Tibial nerve (tissue), 4 donors: ENCODE measurements around the gene DTYMK. TPM values are rescaled to one million over a fixed set of nuclear protein-coding genes. Genes with fewer than 3 reads are reported as not detected.

Experiments used
- DNase-seq, 2 donors: peaks; one replicate each; pipeline ENCODE4 v3.0.0-alpha.2; 2019; ENCODE audit warnings: low spot score in 2 of 2
- H3K27ac ChIP-seq, 4 donors: fragments of 200-600 bp; sonication (generic) in 3 of 4; one replicate each; pipeline ENCODE4 v1.5.1; 2017 to 2019; ENCODE audit warnings: mild to moderate bottlenecking in 1 of 4
- H3K27me3 ChIP-seq, 2 donors: fragments of 200-600 bp; sonication (generic) in 1 of 2; one replicate each; pipeline versions ENCODE4 v1.5.1 to v1.6.0; 2017 to 2019
- H3K36me3 ChIP-seq, 3 donors: fragments of 200-600 bp; sonication (generic); one replicate each; pipeline ENCODE4 v1.5.1; 2018 to 2019
- H3K4me1 ChIP-seq, 4 donors: fragments of 200-600 bp; sonication (generic) in 3 of 4; one replicate each; pipeline ENCODE4 v1.5.1; 2017 to 2019
- H3K4me3 ChIP-seq, 4 donors: fragments of 200-600 bp; sonication (generic) in 3 of 4; one replicate each; pipeline ENCODE4 v1.5.1; 2017 to 2019; ENCODE audit warnings: mild to moderate bottlenecking in 1 of 4, moderate library complexity in 1 of 4
- H3K9me3 ChIP-seq, 4 donors: fragments of 200-600 bp; sonication (generic) in 3 of 4; one replicate each; pipeline ENCODE4 v1.5.1; 2017 to 2019
- EP300 ChIP-seq, 2 donors: sonication (generic); formaldehyde crosslinking; IDR thresholded peaks; one replicate each; pipeline ENCODE4 v1.6.1; 2017; ENCODE audit warnings: antibody characterized with exemption in 2 of 2, mild to moderate bottlenecking in 1 of 2
- POLR2A ChIP-seq, 2 donors: fragments of 450-650 bp; IDR thresholded peaks; one replicate each; pipeline ENCODE4 v1.6.1; 2017; ENCODE audit warnings: antibody characterized with exemption in 2 of 2, mild to moderate bottlenecking in 2 of 2, moderate library complexity in 2 of 2
- WGBS, 2 donors: methylation state at CpG; one replicate each; pipeline ENCODE4 v1.1.5; 2018; 5-methylcytosine and 5-hydroxymethylcytosine counted together
- total RNA-seq, 4 donors: library from RNA; depleted of rRNA; stranded (reverse); fragments of >200 nt; gene quantifications; one replicate each; pipeline ENCODE4 v1.1.0, GENCODE V29; 2016
- TF ChIP-seq, protein P1 (sequence below), 5 experiments: fragments of 200-600 bp in 3 of 5; fragments of 450-650 bp in 2 of 5; sonication (generic) in 3 of 5; IDR thresholded peaks; one replicate each; pipeline ENCODE4 v1.5.1; 2016 to 2019; ENCODE audit warnings: antibody characterized with exemption in 5 of 5, mild to moderate bottlenecking in 3 of 5, moderate library complexity in 2 of 5

Gene DTYMK
- total RNA-seq, 4 donors from 2014 or later = 20.5 to 35.4 (median 21.3) TPM

DNA sequence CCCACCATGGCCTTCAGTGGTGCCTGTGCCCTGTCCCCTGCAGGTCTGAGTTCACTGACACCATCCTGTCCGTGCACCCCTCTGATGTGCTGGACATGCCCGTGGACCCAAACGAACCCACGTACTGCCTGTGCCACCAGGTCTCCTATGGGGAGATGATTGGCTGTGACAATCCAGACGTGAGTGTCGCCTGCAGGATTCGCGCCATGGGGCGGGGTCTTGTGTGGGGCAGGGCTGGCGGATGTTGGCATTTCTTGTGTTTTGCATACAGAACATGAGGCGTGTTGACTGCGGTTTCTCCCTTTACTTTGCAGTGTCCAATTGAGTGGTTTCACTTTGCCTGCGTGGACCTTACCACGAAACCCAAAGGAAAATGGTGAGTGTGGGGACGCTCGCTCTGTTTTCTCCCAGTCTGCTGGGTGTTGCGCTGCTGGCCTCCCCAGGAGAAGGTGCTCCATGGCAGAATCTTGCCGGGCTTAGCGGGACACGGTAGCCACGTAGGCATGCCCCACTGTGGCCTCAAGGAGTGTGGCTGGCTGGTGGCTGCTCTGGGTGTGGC, 36.4 kb upstream of the DTYMK start:
- Histone ChIP-seq H3K27ac (no peak overlapping the region), H3K4me3 (no peak overlapping the region), H3K27me3 (no peaks in the 10 kb centered on the region), H3K4me1 (no peaks in the 10 kb centered on the region), H3K9me3 (no peaks in the 10 kb centered on the region), H3K36me3 (peaks cover 3 to 97% (median 30%) of the 10 kb centered on the region in 3 donors)
- no peak for TF ChIP-seq EP300 (IDR thresholded peaks at IDR 0.05)
- WGBS, 2 donors = 97 to 98% methylated on average over 21 of the region's 21 CpGs
- no peak for DNase-seq

DNA sequence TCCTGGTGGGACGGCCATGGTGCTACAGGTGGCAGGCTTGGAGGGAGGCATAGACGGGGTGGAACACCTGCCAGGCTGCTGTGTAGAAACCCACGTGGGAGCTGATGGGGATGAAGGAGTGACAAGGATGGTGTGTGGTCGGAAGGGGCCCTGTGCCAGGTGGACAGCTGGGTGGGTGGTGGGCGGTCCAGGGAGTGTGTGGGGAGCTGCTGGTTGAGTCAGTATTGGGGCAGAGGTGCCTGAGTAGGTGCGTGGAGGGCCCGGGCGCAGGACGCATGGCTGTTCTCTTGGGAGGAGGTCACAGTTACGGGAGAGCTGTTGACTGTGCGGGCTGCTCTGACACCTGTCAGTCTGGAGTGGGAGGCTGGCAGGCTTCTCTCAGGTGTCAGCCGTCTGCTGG, 35.2 kb upstream of the DTYMK start:
- Histone ChIP-seq H3K27me3 (no peaks in the 10 kb centered on the region), H3K4me1 (no peaks in the 10 kb centered on the region), H3K4me3 (no peak overlapping the region), H3K9me3 (no peaks in the 10 kb centered on the region), H3K27ac (no peak overlapping the region), H3K36me3 (peaks cover 3 to 97% (median 30%) of the 10 kb centered on the region in 3 donors)
- WGBS, 2 donors = 90 to 91% methylated on average over 12 of the region's 12 CpGs
- no peak for DNase-seq
- no peak for TF ChIP-seq POLR2A (IDR thresholded peaks at IDR 0.05)
- TF ChIP-seq EP300 (IDR thresholded peaks at IDR 0.05) = no peak
- TF ChIP-seq, protein P1, sequence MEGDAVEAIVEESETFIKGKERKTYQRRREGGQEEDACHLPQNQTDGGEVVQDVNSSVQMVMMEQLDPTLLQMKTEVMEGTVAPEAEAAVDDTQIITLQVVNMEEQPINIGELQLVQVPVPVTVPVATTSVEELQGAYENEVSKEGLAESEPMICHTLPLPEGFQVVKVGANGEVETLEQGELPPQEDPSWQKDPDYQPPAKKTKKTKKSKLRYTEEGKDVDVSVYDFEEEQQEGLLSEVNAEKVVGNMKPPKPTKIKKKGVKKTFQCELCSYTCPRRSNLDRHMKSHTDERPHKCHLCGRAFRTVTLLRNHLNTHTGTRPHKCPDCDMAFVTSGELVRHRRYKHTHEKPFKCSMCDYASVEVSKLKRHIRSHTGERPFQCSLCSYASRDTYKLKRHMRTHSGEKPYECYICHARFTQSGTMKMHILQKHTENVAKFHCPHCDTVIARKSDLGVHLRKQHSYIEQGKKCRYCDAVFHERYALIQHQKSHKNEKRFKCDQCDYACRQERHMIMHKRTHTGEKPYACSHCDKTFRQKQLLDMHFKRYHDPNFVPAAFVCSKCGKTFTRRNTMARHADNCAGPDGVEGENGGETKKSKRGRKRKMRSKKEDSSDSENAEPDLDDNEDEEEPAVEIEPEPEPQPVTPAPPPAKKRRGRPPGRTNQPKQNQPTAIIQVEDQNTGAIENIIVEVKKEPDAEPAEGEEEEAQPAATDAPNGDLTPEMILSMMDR (IDR thresholded peaks at IDR 0.05) = no peak

DNA sequence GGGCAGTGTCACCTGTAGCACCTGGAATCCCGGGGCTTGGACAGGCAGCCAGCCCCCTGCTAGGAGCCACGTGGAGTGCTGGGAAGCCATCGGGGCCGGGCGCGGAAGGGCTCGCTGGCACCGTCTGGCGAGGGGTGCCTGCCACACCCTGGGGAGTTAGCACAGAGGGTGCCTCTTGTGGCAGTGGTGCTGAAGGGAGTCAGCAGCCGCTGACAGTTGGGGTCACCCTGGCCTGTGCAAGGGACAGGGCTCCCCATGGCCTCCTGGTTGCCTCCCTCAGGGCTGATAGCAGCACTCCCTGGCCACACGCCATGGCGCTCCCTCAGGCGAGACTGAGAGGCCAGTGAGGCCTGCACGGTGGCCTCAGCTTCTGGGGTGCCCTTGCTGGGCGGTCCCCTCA, 33.9 kb upstream of the DTYMK start:
- H3K9me3 ChIP-seq = no peaks in the 10 kb centered on the region
- H3K4me1 ChIP-seq = no peaks in the 10 kb centered on the region
- peaks cover 3 to 97% (median 30%) of the 10 kb centered on the region in 3 donors for H3K36me3 ChIP-seq
- no peak overlapping the region for H3K27ac ChIP-seq
- no peaks in the 10 kb centered on the region for H3K27me3 ChIP-seq
- 88 to 95% methylated on average over 4 to 13 of the region's 15 CpGs for WGBS, 2 donors
- H3K4me3 ChIP-seq = no peak overlapping the region
- no peak for TF ChIP-seq POLR2A (IDR thresholded peaks at IDR 0.05)
- TF ChIP-seq EP300 (IDR thresholded peaks at IDR 0.05) = no peak
- TF ChIP-seq, protein P1 (IDR thresholded peaks at IDR 0.05) = no peak
- DNase-seq = no peak

DNA sequence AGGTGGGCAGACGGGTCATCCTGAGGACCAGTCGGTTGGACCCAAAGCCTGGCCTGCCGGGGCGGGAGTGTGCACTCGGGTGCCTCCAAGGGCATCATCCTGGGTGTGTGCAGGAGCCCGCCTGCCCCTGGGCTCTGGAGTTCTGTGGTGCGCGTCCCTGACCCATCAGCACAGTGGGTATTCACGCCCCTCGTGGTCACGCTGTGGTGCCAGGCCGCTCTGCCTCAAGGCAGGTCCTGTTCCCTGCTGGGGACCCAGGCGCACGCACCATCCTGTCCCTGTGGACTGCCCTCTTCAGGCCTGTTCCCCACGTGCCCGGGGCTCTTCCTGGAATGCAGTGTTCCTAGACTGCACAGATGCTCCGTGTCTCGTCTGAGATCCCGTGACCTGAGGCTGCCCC, 33.5 kb upstream of the DTYMK start:
- no peak for DNase-seq
- WGBS, 2 donors = 88 to 96% methylated on average over 15 to 17 of the region's 19 CpGs
- no peak overlapping the region for H3K4me3 ChIP-seq
- TF ChIP-seq POLR2A (IDR thresholded peaks at IDR 0.05) (no peak), EP300 (IDR thresholded peaks at IDR 0.05) (no peak)
- TF ChIP-seq, protein P1 (IDR thresholded peaks at IDR 0.05) = no peak
- H3K27me3 ChIP-seq = no peaks in the 10 kb centered on the region
- H3K27ac ChIP-seq = no peak overlapping the region
- peaks cover 3 to 97% (median 30%) of the 10 kb centered on the region in 3 donors for H3K36me3 ChIP-seq
- H3K4me1 ChIP-seq = no peaks in the 10 kb centered on the region
- H3K9me3 ChIP-seq = no peaks in the 10 kb centered on the region

DNA sequence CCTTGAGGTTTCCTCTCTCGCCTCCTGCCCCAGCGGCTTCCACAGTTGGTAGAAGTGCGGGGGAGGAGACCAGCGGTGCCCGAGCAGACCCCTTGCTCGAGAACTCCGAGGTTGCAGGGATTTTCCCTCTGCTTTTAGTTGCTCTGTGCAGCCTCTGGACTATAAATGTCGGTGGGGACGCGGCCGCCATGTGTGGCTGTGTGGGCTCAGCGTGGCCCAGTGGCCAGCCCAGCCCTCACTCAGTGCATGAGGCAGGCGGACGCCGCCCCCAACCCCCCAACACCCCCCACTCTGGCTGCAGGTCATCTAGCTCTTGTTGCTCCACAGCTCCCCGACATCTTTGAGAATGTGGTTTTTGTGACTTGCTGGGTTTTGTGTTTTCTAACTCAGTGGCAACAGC, 32.5 kb upstream of the DTYMK start:
- Histone ChIP-seq H3K27ac (no peak overlapping the region), H3K4me3 (no peak overlapping the region), H3K36me3 (peaks cover 3 to 97% (median 30%) of the 10 kb centered on the region in 3 donors), H3K4me1 (no peaks in the 10 kb centered on the region), H3K9me3 (peaks cover 0 to 9% (median 0%) of the 10 kb centered on the region in 4 donors), H3K27me3 (no peaks in the 10 kb centered on the region)
- TF ChIP-seq POLR2A (IDR thresholded peaks at IDR 0.05) = no peak
- 88 to 92% methylated on average over 16 of the region's 16 CpGs for WGBS, 2 donors
- no peak for DNase-seq

DNA sequence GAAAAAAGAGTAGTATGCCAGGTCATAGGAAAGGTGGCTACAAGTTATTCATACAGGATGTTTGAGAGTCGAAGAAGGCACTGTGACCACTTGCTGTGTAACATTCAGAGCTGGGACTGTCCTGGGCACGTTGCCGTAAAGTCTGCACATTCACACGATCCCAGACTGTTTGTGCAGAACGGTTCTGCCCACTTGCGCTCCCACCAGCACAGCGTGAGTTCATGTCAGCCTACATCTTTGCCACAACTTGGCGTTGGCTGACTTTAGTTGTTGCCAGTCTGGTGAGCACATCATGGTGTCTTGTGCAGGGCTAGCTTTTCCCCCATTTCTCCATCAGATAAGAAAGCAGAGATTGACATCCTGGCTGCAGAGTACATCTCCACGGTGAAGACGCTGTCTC, 22.3 kb upstream of the DTYMK start:
- no peaks in the 10 kb centered on the region for H3K4me1 ChIP-seq
- H3K9me3 ChIP-seq = peaks cover 0 to 19% (median 0%) of the 10 kb centered on the region in 4 donors
- DNase-seq = no peak
- no peaks in the 10 kb centered on the region for H3K27me3 ChIP-seq
- WGBS, 2 donors = 87 to 95% methylated on average over 10 of the region's 10 CpGs
- no peak overlapping the region for H3K4me3 ChIP-seq
- peaks cover 3 to 97% (median 30%) of the 10 kb centered on the region in 3 donors for H3K36me3 ChIP-seq
- no peak overlapping the region for H3K27ac ChIP-seq
- TF ChIP-seq, protein P1 (IDR thresholded peaks at IDR 0.05) = no peak
- no peak for TF ChIP-seq POLR2A (IDR thresholded peaks at IDR 0.05)
- no peak for TF ChIP-seq EP300 (IDR thresholded peaks at IDR 0.05)
